Germinal center (tissue), 1 donor: Measurements from ENCODE around the gene AGAP3.

Experiments used
- DNase-seq: peaks from one replicate; pipeline ENCODE4 v3.0.0; 2012; ENCODE audit warnings: mixed read lengths, low spot score

AGAP3 gene

DNA sequence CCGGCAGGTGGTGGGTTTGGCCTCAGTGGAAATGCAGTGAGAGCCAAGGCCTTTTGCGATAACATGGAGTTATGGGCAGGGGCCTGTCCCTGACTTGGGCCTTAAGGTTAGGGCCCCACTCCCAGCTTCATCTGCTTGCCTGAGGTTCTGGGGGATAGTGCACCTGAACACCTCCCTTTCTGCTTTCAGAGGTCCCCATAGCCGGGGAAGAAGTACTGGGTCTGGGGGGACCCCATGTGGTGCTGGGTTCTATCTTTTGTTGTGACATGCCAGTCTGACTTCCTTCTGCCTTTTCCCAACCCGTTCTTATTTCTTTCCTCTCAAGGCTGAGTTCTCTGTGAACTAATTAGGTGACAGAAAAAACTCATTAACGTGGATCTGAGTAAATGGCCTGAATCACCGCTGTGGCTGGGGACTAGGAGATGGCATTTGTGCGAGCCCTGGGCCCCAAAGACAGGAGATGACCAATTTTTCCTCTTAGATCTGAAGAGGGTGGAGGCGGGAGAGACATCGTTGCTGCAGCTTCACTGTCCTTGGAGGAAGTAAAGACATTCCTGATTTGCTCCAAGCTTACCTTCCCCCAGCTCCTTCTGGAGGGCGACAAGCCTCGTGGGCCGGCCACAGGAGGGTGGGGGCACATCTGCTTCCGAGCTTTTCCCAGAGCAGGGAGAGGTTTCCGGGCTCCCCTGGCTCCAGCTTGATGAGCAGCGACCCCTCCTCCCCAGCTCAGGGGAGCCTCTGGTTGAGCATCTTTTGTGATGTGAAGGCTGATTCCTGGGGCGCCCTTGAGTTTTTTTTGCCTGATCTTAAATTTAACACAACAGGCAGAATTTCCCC, 2.0 kb downstream of the AGAP3 start:
- DNase-seq = no peak

DNA sequence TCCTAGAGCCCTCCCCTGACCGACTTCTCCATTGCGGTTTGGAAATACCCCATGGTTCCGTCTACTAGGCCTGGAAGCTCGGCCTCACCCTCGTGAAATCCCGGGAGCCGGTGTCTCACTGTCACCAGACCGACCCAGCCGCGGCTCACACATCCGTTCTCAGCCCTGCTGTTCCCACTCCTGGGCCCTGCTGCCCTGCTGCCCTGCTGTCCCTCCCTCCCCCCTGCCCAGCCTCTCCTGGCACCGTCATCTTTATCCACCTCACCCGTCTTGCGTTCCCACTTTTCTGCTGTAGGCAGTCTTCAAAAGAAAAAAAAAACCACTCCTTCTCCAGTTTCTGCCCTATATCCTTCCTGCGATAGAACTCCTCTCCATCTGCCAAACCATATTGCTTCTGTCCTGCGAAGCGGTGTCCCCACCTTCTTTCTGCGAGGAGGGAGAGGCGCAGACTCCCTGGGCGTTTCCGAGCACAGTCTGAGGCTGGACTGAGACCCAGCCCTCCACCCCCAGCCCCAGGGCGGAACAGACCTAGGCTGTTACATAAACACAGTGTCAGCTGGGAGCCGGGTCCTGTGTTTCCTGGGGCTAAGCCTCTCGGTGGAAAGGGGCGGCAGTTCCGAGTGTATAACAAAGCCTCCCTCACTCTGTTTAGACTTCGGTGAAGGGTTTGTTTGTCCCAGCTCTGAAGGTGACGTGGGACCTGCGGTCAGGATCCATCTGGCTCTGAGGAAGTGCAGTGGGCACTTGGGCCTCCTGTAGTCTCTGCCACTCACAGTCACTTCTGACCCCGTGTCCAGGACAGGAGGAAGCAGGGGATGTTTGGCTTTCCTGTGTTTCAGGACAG, 2.8 kb downstream of the AGAP3 start:
- DNase-seq = no peak

DNA sequence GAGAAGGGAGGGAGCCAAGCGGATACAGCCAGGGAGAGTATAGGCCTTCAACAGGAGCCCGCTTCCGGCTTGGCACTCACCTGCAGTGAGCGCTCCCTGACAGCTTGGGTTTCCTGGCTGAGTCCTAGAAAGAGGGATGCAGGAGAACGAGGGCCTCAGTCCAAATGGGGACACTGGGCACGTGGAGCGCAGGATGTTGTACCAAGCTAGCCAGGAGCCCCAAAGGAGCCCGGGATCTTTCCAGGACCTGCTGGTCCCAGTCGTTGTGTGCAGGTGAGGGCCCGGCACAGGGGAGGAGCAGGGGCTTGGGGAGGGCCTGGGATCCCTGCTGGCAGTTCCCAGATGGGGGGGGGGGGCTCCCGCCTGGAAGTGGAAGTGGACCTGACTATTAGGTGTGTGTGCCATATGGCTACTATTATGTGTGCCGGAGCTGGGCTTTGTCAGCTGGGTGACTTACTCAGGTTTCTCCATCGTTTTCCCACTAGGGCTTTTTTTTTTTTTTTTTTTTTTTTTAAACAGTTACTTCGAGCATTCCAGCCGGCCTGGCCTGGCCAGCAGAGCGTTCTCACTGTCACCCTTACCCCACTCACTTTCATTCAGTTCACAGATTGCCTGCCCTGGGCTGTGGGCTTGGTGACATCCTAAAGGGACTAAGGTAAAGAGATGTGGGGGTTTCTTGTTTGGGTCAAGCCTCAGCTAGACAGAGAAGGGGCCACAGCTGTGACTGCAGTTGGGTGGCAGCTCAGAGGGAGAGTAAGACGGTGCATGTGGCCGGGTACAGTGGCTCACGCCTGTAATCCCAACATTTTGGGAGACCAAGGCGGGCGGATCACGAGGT, 3.8 kb downstream of the AGAP3 start:
- DNase-seq = no peak

DNA sequence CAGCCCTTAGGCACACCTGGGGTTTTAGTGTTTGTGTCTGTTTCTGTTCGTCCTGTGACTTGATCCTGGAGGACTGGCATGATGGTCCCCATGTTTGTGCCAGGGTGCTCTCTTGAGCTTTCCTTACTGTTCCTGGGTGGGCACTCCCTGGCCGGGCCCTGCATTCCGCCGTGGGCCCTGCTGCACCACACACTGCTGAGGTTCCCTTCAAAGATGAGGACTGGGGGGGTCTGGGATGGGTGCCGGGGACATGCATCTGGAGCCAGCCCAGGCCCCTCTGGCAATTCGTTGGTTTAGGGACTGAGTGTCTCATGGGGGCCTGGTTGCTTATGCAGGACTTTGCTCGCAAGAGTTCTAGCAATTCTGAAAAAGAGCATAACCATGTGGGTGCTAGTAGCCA, 4.7 kb downstream of the AGAP3 start:
- no peak for DNase-seq

DNA sequence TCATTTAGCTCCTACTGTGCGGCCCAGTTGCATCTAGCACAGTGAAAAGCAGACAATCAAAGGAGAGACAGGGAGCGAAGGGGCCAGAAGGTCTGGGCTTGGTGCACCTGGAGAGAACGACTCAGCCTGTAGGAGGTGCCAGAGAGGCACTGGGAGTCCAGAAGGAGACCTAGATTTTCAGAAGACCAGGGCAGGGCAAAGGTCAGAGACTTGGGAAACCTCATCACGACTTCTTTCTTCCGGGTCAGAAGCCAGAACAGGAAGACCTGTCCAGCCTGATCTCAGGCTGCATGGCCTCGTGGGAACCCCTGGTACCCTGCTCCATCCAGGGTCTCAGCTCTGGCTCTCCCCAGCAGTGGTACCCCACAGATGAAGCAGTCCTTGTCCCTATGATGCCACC, 5.2 kb downstream of the AGAP3 start:
- no peak for DNase-seq

DNA sequence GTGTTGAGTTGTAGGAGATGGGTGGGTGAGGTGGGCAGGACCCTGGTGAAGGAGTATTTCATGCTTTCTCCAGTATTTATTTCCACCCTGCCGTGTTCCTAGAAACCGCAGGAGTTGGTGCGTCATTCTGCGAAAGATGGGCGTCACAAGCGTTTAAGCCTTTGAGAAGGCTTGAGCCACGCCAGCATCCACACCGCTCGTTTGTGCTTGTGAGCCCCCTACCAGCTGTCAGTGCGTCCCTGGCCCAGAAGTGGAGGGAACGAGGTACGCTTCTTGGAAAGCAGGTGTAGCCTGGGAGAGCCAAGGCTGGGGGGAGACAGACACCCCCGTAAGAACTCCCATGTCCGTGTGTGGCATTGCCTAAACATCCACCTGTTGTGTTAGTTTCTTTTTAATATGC, 5.7 kb downstream of the AGAP3 start:
- DNase-seq = no peak

DNA sequence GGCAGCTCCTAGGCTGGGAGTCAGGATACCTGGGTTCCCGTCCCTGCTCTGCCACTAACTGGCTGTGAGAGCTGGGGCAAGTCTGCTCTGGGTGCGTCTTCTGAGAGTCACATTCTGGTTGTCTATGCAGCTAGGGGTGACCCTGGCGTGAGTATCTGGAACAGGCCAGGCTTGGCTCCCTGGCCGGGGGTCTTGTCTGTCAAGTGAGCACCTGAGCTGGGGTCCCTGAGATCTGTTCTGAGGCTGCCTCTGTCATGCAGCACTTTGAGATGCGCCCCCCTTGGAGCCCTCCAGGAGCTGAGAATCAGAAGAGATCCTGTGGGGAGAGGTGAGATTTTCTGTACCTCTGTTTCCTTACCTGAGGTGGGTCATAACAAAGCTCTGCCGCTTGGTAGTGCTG, 7.5 kb downstream of the AGAP3 start:
- no peak for DNase-seq

DNA sequence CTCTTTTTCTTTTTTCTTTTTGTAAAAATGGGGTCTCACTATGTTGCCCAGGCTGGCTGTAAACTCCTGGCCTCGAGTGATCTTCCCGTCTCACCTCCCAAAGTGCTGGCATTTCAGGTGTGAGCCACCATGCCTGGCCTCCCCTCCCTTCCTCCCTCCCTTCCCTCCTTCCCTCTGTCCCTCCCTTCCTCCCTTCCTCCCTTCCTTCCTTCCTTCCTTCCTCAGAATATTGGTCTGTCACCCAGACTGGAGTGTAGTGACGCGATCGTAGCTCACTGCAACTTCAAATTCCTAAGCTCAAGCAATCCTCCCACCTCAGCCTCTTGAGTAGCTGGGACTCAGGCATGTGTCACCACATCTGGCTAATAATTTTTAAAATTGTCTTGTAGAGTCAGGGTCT, 8.4 kb downstream of the AGAP3 start:
- no peak for DNase-seq

DNA sequence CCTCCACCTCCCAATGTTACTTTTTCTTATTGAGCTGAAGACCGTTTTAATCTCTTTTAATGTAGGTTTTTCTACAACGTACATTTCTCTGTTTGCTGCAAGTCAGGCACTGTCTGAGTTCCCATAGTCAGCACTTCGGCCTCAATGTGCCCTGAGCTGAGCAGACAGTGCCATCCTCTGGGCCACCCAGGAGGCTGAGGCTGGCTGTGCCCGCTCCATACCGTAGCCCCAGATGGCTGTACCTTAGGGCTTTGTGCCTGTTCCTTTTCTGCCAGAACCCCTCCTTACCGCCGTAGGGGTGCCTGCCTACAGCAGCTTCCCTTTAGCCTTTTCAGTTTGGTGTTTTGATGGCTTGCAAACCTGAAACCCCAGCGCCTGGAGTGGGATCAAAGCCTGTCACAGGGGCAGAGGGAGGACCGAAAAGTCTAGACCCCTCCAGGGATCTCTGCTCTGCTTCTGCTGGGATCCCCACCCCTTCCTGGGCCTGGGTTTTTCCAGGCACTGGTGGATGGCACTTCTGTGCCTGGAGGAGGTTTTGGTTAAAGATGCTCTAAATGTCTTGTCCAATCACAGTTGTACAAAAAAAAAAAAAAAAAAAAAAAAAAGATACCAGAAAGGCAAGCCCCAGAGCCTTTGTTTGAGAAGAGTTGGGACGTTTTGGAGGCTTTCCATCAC, 9.0 kb downstream of the AGAP3 start:
- no peak for DNase-seq

DNA sequence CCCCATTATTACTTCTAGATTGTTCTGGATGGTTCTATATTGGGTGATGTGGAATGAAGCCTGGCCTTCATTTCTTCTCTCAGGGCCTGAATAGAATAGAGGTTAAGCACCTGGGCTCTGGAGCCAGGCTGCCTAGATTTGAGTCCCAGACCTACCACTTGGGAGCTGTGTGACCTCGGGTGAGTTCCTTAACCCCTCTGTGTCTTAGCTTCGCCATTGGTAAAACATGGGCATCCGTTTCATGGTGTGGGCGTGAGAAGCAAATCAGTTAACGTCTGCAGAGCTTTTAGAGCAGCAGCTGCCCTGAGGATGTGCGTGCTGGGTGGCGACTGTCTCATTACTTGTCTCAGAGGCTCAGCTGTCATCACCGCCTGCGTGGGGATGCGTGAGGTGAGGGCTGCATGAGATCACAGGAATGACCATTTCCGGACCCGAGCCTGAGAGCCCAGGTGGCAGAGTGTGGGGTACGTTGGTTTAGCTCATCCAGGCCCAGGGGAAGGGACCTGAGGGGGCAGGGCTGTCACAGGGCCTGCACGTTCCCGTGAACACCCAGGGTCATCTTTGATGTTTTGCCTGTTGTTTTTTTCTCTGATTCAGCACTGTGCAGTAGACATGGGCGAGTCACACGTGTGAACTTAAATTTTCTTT, 9.7 kb downstream of the AGAP3 start:
- no peak for DNase-seq

DNA sequence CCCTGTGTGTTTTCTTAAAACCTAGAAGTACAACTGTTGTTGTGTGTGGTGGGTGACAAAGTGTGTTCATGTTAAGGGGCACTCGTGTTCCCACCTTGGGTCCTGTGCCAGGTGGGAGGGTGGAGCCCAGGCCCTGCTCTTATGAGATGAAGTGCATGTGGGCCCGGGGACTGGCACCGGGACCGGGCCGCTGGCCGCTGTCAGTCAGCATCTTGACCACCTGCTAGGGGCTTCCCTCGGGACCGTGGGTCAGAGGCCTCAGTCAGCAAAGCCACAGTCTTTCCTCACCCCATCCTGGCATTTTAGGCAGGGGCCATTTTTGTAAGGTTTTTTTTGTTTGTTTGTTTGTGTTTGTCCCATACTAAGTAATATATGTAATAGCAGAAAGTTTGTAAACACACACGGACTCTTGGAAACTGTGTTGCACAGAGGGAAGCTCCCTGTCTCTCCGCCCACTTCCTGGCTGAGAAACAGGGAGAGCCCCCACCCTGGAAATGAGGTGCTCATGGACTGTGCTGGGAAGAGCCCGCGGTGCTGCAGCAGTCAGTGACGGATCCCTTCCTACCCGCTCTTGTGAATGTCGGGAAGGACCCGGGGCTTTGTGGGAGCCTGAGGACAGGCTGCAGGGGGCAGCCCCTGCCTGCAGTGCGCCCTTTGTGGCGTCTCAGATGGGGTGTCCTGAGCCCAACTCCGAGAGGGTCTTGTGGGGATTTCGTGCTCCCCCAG, 13.4 kb downstream of the AGAP3 start:
- no peak for DNase-seq

DNA sequence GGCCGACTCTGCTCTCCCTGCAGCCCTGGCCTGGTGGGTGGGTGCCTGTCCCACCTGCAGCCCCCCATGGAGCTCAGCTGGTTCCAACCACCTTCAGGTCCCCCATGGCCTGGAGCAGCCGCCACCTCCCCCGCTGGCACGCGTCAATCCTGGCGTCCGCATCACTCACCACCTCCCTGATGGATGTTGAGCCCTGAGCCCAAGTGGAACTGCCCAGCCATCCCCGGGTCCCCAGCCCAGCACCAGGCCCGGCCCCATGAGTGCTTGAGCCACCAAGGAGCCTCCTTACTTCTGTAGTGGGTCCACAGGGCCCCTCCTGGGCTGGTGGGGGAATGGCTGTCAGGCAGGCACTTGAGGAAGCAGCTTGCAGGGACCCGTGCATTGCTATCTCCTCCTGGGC, 14.6 kb downstream of the AGAP3 start:
- no peak for DNase-seq

DNA sequence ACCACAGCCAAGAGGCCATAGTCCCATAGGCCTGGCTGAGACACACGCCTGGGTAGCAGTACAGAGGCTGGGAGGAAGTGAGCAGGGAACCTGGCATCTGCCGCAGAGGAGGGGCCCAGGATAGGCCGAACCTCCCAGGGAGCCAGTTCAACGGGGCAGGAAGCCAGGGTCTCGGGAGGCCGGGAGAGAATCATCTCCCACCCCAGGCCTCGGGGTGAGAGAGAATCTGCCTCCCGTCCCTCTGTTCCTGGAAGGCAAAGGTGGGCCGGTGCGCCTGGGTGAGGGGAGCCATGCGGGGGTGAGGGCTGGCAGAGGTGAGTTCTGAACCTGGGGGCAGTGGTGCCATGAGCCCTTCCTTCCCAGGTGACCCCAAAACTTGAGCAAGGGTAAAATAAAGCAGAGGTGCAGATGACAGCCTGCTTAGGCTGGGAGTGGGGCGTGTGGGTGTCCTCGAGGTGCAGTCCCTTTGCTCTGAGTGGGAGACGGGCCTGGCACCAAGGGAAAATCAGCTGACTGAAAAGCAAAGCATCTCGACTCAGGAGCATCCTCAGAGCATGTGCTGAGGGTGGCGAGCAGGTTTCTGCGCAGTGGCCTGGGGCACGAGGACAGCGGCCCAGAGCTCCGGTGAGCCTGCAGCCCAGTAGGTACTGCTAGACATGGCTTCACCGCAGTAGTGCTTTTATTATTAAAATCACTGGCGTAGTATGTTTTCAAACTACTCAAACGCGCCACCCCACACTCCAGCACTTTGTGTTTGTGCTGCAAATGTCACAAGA, 15.5 kb downstream of the AGAP3 start:
- no peak for DNase-seq

DNA sequence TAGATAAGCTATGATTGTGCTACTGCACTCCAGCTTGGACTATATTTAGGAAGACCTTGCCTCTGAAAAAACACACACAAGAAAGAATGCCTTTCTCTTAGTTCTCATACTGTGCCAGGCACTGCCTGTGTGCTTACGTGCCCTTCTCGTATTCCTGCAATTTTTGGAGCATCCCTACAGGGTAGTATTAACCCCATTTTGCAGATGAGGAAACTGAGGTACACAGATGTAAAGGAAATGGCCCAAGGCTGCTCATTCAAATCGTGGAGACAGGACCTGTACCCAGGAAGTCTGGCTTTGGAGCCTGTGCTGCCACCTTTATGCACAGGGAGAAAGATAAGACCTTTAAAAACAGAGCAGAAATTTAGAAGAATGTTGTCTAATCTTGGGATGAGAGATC, 16.7 kb downstream of the AGAP3 start:
- no peak for DNase-seq

DNA sequence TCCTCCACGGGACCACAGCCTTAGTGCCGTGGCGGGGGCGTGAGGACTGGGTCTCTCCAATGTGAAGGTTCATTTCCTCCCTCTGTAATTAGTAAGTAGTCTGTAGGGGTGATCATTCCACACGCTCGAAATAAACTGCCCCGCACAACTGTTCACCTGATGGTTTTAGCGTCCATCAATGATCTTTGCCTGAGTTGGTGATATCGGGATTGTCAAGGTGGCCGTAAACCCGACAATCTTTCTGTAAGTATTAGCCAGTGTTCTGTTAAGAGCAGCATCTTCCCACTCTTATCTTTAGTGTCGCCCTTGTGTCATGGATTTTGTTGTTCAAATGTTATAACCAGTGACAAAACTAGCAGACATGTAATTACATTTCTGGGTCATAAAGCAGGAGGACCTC, 17.7 kb downstream of the AGAP3 start:
- no peak for DNase-seq

DNA sequence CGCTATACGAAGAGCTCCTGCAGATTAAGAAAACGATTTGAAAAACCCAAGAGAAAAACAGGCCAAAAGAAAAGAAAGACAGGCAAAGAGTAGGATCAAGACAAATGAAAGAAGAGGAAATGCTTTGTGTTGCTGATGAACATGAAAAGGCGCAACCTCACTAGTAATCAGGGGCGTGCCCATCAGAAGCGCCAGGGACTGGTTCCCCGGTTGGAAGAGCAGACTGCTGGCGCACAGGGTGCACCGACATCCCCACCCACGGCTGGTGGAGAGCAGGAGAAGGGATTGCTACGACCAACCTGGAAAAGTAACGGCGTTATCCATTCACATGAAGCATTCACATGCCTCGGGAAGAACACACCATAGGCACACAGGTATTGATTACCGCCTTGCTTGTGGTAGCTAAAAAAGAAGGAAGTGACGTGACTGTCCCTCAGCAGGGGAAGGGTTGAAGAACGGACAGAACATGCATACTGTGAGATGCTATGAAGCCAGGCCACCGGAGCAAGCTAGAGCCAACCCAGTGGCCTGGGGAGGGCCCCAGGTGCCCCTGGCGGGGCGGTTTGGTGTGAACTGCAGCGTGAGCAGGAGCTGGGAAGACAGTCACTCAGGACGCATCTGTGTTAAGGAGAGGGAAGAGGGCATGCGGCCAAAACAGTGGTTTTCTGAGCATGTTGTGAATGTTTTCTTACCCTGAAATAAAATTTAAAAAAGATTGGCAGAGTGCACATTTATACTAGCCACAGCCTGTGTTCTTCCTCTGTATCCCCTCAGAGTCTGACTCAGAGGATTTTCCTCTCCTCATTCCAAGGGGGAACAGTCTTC, 18.3 kb downstream of the AGAP3 start:
- no peak for DNase-seq

DNA sequence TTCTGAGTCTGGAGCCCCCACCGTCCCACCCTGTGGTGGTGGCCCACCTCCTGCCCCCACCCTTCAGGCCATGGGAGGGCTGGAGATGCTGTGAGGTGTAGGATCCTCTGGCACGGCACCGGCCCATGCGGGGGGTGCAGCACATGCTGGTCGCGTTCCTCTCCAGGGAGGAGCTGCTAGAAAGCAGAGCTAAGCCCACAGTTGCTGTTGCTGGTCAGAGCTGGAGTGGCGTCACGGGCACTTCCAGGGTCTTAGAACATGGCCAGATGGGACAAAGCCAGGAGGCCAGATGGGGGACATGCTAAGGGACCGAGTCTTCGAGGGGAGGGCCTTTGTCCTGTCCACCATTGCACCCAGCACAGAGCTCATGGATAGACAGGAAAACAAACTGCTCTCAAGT, 21.6 kb downstream of the AGAP3 start:
- DNase-seq = no peak

DNA sequence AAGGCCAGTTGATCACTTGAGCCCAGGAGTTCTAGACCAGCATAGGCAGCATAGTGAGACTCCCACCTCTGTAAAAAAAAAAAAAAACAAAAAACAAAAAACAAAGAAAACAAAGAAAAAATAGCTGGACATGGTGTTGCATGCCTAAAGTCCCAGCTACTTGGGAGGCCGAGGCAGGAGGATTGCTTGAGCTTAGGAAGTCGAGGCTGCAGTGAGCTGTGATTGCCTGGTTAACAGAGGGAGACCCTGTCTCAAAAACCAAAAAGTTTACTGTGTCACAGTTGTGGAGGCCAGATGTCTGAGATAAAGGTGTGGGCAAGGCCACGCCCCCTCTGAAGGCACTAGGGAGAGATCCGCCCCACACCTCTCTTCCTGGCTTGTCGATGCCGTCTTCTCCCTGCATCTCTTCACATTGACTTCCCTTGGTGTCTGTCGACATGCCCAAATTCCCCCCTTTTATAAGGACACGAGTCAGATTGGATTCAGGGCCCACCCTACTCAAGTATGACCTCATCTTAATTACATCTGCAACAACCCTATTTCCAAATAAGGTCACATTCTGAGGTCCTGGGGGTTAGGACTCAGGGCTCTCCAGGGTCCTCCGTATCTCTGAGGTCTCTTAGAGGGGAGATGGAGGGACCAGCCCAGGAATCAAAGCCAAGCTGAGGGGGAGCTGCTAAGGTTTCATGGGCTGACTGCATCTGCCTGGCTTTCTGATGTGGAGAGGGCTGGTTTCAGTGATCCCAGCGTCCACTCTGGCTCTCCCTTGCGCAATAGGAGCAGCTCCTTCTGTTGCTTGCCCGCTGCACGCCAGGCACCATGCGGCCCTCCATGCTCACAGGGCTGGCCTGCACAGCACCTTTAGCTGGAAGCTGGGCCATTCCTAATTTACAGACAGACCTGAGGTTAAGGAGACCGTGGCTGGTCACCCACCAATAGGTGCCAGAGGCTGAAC, 23.1 kb downstream of the AGAP3 start:
- no peak for DNase-seq
